HCT116 (cell line): Measurements from ENCODE around the gene AFAP1. TPM values are rescaled to one million over a fixed set of nuclear protein-coding genes. Genes with fewer than 3 reads are reported as not detected.

Source experiments
- ATAC-seq: fragments of 200-7000 bp; cut with Tn5 transposase; 2 replicates; pipeline ENCODE4 v1.9.1; 2020; ENCODE audit warnings: mild to moderate bottlenecking, moderate library complexity
- BruUV-seq: library from RNA; stranded (reverse); fragments of 400-500 nt; replicated peaks from 2 replicates; lab custom pipeline; 2021; lab: Mats Ljungman, UMichigan
- CTCF ChIA-PET: fragments of 300-600 bp; sonication (Branson Sonifier 250); formaldehyde crosslinking; loops from one replicate; lab custom pipeline; 2021; ENCODE audit warnings: antibody characterized with exemption; lab: Charles Lee
- POLR2A ChIA-PET: fragments of 300-600, 350-600 bp; sonication (Branson Sonifier 250); formaldehyde crosslinking; loops from one replicate; lab custom pipeline; 2021; ENCODE audit warnings: antibody characterized with exemption; lab: Charles Lee
- RAD21 ChIA-PET, 2 experiments: fragments of 300-600 bp; sonication (Branson Sonifier 250); formaldehyde crosslinking; loops; one replicate each; lab custom pipeline; 2023; ENCODE audit warnings: low total read pairs in 2 of 2; ENCODE audit not compliant: uncharacterized antibody in 2 of 2, unreplicated experiment in 2 of 2, low non-redundant PET in 1 of 2; lab: Charles Lee
- DNase-seq: peaks from one replicate; pipeline ENCODE4 v3.0.0-alpha.2; 2010; ENCODE audit warnings: low read depth, low spot score
- H2AFZ ChIP-seq: fragments of 200-600 bp; shearing (Covaris generic), sonication (generic); 2 replicates; pipeline ENCODE4 v1.6.1; 2017; ENCODE audit warnings: low read depth, mixed run types, mixed read lengths, antibody characterized with exemption, low read length; ENCODE audit not compliant: poor library complexity, severe bottlenecking
- H3K27ac ChIP-seq: 2 replicates; pipeline ENCODE4 v1.5.1; 2012; ENCODE audit warnings: low read depth, low read length
- H3K27me3 ChIP-seq: fragments of 200-600 bp; sonication (generic); 2 replicates; pipeline ENCODE4 v1.6.1; 2016; ENCODE audit warnings: mixed run types, low read length, mixed read lengths; ENCODE audit not compliant: insufficient read depth
- H3K36me3 ChIP-seq, 2 experiments: fragments of 200-500 bp in 1 of 2; fragments of 200-600 bp in 1 of 2; sonication (Bioruptor generic) in 1 of 2; sonication (generic) in 1 of 2; 2 replicates each; pipeline versions ENCODE4 v1.5.1 to v1.6.1; 2014 to 2016; ENCODE audit warnings: low read length in 2 of 2, inconsistent platforms in 1 of 2, mixed read lengths in 1 of 2, mixed run types in 1 of 2; ENCODE audit not compliant: insufficient read depth in 2 of 2, control insufficient read depth in 1 of 2
- H3K4me1 ChIP-seq, 2 experiments: fragments of 200-600 bp in 1 of 2; sonication (generic) in 1 of 2; 2 replicates each; pipeline versions ENCODE4 v1.5.1 to v1.6.1; 2012 to 2017; ENCODE audit warnings: low read length in 2 of 2, inconsistent platforms in 1 of 2, mild to moderate bottlenecking in 1 of 2, mixed read lengths in 1 of 2, mixed run types in 1 of 2, moderate library complexity in 1 of 2; ENCODE audit not compliant: insufficient read depth in 2 of 2, control insufficient read depth in 1 of 2
- H3K4me2 ChIP-seq: fragments of 200-600 bp; sonication (generic); 2 replicates; pipeline ENCODE4 v1.6.1; 2017; ENCODE audit warnings: mixed run types, low read length, mixed read lengths
- H3K4me3 ChIP-seq, 2 experiments: fragments of 200-600 bp in 1 of 2; sonication (generic) in 1 of 2; replicated peaks in 1 of 2; 2 replicates each; pipeline ENCODE4 v1.5.1; 2011 to 2016; ENCODE audit warnings: low read length in 2 of 2, control low read depth in 1 of 2, low read depth in 1 of 2, mild to moderate bottlenecking in 1 of 2, mixed read lengths in 1 of 2, mixed run types in 1 of 2
- H3K79me2 ChIP-seq: fragments of 200-600 bp; sonication (generic); 2 replicates; pipeline ENCODE4 v1.6.1; 2017; ENCODE audit warnings: mild to moderate bottlenecking, mixed run types, low read length, moderate library complexity, mixed read lengths; ENCODE audit not compliant: insufficient read depth
- H3K9ac ChIP-seq: fragments of 200-600 bp; sonication (generic); 2 replicates; pipeline ENCODE4 v1.6.1; 2016; ENCODE audit warnings: low read length, mixed read lengths
- H3K9me2 ChIP-seq: fragments of 200-600 bp; sonication (generic), shearing (Covaris generic); 2 replicates; pipeline ENCODE4 v1.6.1; 2017; ENCODE audit warnings: mixed run types, mild to moderate bottlenecking, moderate library complexity; ENCODE audit not compliant: insufficient read depth
- H3K9me3 ChIP-seq, 2 experiments: fragments of 200-500 bp in 1 of 2; fragments of 200-600 bp in 1 of 2; sonication (Bioruptor generic) in 1 of 2; sonication (generic) in 1 of 2; 2 replicates each; pipeline ENCODE4 v1.6.1; 2014 to 2017; ENCODE audit warnings: low read length in 2 of 2, mixed read lengths in 2 of 2, inconsistent platforms in 1 of 2, low read depth in 1 of 2, mild to moderate bottlenecking in 1 of 2, mixed run types in 1 of 2, moderate library complexity in 1 of 2; ENCODE audit not compliant: control insufficient read depth in 1 of 2, insufficient read depth in 1 of 2
- H4K20me1 ChIP-seq: fragments of 200-600 bp; sonication (generic), shearing (Covaris generic); 2 replicates; pipeline ENCODE4 v1.6.1; 2017; ENCODE audit warnings: mixed run types, mild to moderate bottlenecking, moderate library complexity; ENCODE audit not compliant: insufficient read depth
- CEBPB ChIP-seq: IDR thresholded peaks from 2 replicates; pipeline ENCODE4 v1.6.1; 2012; ENCODE audit warnings: low read depth
- CTCF ChIP-seq, 3 experiments: fragments of 200-600 bp in 1 of 3; sonication (generic) in 1 of 3; IDR thresholded peaks in 2 of 3; conservative IDR thresholded peaks in 1 of 3; 2 replicates each; pipeline ENCODE4 v1.5.1; 2012 to 2017; ENCODE audit warnings: low read depth in 2 of 3, low read length in 2 of 3, antibody characterized with exemption in 1 of 3, borderline replicate concordance in 1 of 3, control low read depth in 1 of 3, mild to moderate bottlenecking in 1 of 3, mixed read lengths in 1 of 3, mixed run types in 1 of 3, moderate library complexity in 1 of 3; ENCODE audit not compliant: insufficient read depth in 1 of 3
- EGR1 ChIP-seq: IDR thresholded peaks from 2 replicates; pipeline ENCODE4 v1.6.1; 2012; ENCODE audit warnings: low read depth
- ELF1 ChIP-seq: IDR thresholded peaks from 2 replicates; pipeline ENCODE4 v1.6.1; 2012; ENCODE audit warnings: low read depth, borderline replicate concordance
- POLR2AphosphoS5 ChIP-seq: IDR thresholded peaks from 2 replicates; pipeline ENCODE4 v1.6.1; 2011; ENCODE audit warnings: mild to moderate bottlenecking, low read depth, low read length, moderate library complexity
- RAD21 ChIP-seq: IDR thresholded peaks from 2 replicates; pipeline ENCODE4 v1.6.1; 2012; ENCODE audit warnings: low read depth, mild to moderate bottlenecking
- REST ChIP-seq: IDR thresholded peaks from 2 replicates; pipeline ENCODE4 v1.6.1; 2012; ENCODE audit warnings: low read depth
- SRF ChIP-seq: IDR thresholded peaks from 2 replicates; pipeline ENCODE4 v1.6.1; 2012; ENCODE audit warnings: low read depth
- ZBTB33 ChIP-seq: IDR thresholded peaks from 2 replicates; pipeline ENCODE4 v1.6.1; 2011; ENCODE audit warnings: mild to moderate bottlenecking, low read length, moderate library complexity; ENCODE audit not compliant: insufficient replicate concordance; ENCODE audit errors: extremely low read depth
- intact Hi-C: fragments of 100-400 bp; cut with micrococcal nuclease; formaldehyde crosslinking; loops from 2 replicates; pipeline ENCODE4 v1.10.0; 2022
- total RNA-seq: library from RNA; stranded (reverse); gene quantifications from one replicate; pipeline ENCODE4 v1.2.1, GENCODE V29; 2021; ENCODE audit not compliant: unreplicated experiment

Gene AFAP1
- total RNA-seq, 1 experiment from 2014 or later, result 19.4 TPM

- H3K27me3 ChIP-seq, result no peaks in the 10 kb centered on the region
- H3K4me1 ChIP-seq, result no peaks in the 10 kb centered on the region
- H4K20me1 ChIP-seq, result no peaks in the 10 kb centered on the region
- no peaks in the 10 kb centered on the region for H3K9me2 ChIP-seq
- ATAC-seq (no peak), DNase-seq (no peak)
- no peaks in the 10 kb centered on the region for H3K36me3 ChIP-seq
- POLR2A ChIA-PET, result no interaction called here
- H3K9me3 ChIP-seq, result no peaks in the 10 kb centered on the region
- H3K9ac ChIP-seq, result no peak overlapping the region
- no peak overlapping the region for H3K4me3 ChIP-seq
- no peaks in the 10 kb centered on the region for H3K79me2 ChIP-seq
- no TSS peak for BruUV-seq
- CTCF ChIA-PET, result no interaction called here
- no peak overlapping the region for H3K27ac ChIP-seq
- TF ChIP-seq ELF1, result no peak
- TF ChIP-seq RAD21, result no peak
- no peak overlapping the region for H3K4me2 ChIP-seq
- H2AFZ ChIP-seq, result no peak overlapping the region
- RAD21 ChIA-PET, result no interaction called here
- intact Hi-C loops, result no loop called here
Measured at GRCh38 chr4:7738458-7739076, 201.1 kb downstream of the AFAP1 start.

- BruUV-seq, result no TSS peak
- no peak for TF ChIP-seq ELF1
- TF ChIP-seq ZBTB33, result no peak
- TF ChIP-seq CEBPB, result no peak
- TF ChIP-seq RAD21, result no peak
- no peak for TF ChIP-seq CTCF (IDR thresholded peaks at IDR 0.05 in 2 of 3, conservative IDR thresholded peaks at IDR 0.05 in 1 of 3; ENCODE audit: borderline replicate concordance in 1 of 3, insufficient read depth in 1 of 3, low read depth in 2 of 3, low read length in 2 of 3)
- no peak for TF ChIP-seq POLR2AphosphoS5
- TF ChIP-seq SRF, result no peak
- no peak for TF ChIP-seq REST
- no peak for TF ChIP-seq EGR1
Measured at GRCh38 chr4:7737752-7738457, 201.8 kb downstream of the AFAP1 start.

More at GRCh38 chr4:7737752-7738457, 201.8 kb downstream of the AFAP1 start:
- no peak overlapping the region for H3K4me3 ChIP-seq
- CTCF ChIA-PET, result no interaction called here
- H3K27me3 ChIP-seq, result no peaks in the 10 kb centered on the region
- no peaks in the 10 kb centered on the region for H3K4me1 ChIP-seq
- H3K27ac ChIP-seq, result no peak overlapping the region
- H3K9me3 ChIP-seq, result no peaks in the 10 kb centered on the region
- H2AFZ ChIP-seq, result no peak overlapping the region
- ATAC-seq, result no peak
- POLR2A ChIA-PET, result no interaction called here
- no peak overlapping the region for H3K9ac ChIP-seq
- H3K9me2 ChIP-seq, result no peaks in the 10 kb centered on the region
- intact Hi-C loops, result no loop called here
- RAD21 ChIA-PET, result no interaction called here
- no peak overlapping the region for H3K4me2 ChIP-seq
- no peaks in the 10 kb centered on the region for H4K20me1 ChIP-seq
- no peaks in the 10 kb centered on the region for H3K36me3 ChIP-seq
- no peak for DNase-seq
- no peaks in the 10 kb centered on the region for H3K79me2 ChIP-seq
